GM12891 (cell line): ENCODE measurements around the gene TDRD7.

Experiments
- DNase-seq: peaks from one replicate; pipeline ENCODE4 v3.0.0; 2011; ENCODE audit warnings: low spot score; ENCODE audit not compliant: insufficient read length
- FAIRE-seq: peaks from 2 replicates; lab custom pipeline; 2011; peaks lifted over from hg19 to GRCh38; lab: Jason Lieb, UNC
- PAX5 ChIP-seq: IDR thresholded peaks from 2 replicates; pipeline ENCODE4 v1.6.1; 2011; ENCODE audit warnings: low read length, moderate library complexity, mild to moderate bottlenecking; ENCODE audit not compliant: insufficient read depth, severe bottlenecking
- POLR2A ChIP-seq: IDR thresholded peaks from 2 replicates; pipeline ENCODE4 v1.6.1; 2011; ENCODE audit warnings: low read depth, low read length, control low read depth
- POLR2AphosphoS5 ChIP-seq: IDR thresholded peaks from 2 replicates; pipeline ENCODE4 v1.6.1; 2011; ENCODE audit warnings: low read depth, low read length, control low read depth
- POU2F2 ChIP-seq: IDR thresholded peaks from 2 replicates; pipeline ENCODE4 v1.6.1; 2011; ENCODE audit warnings: low read depth, mild to moderate bottlenecking, control low read depth, low read length, moderate library complexity
- SPI1 ChIP-seq: IDR thresholded peaks from 2 replicates; pipeline ENCODE4 v1.6.1; 2011; ENCODE audit warnings: low read depth, low read length, control low read depth
- TAF1 ChIP-seq: IDR thresholded peaks from 2 replicates; pipeline ENCODE4 v1.6.1; 2011; ENCODE audit warnings: low read depth, low read length, control low read depth

Gene TDRD7

DNA sequence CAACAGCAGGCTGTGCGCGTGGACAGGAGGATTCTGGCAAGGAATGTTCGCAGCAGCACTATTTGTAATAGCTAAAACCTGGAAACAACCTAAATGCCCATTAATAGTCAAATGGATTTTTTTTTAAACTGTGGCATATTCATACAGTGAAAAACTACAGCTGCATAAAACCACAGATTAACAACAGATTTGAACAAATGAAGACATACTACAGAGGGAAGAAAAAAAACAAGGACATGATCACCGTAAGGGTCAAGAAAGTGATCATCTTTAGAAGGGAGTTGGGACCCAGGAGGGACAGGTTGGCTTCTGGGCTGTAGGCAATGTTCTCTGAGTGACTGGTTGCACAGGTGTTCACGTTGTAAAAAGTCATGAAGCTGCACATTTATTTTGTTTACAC lies 88.4 kb downstream of the TDRD7 start:
- TF ChIP-seq POLR2AphosphoS5 = no peak
- no peak for TF ChIP-seq PAX5
- no peak for TF ChIP-seq SPI1
- TF ChIP-seq TAF1 = no peak
- TF ChIP-seq POU2F2 = no peak
- no peak for TF ChIP-seq POLR2A
- FAIRE-seq (no peak), DNase-seq (no peak)

DNA sequence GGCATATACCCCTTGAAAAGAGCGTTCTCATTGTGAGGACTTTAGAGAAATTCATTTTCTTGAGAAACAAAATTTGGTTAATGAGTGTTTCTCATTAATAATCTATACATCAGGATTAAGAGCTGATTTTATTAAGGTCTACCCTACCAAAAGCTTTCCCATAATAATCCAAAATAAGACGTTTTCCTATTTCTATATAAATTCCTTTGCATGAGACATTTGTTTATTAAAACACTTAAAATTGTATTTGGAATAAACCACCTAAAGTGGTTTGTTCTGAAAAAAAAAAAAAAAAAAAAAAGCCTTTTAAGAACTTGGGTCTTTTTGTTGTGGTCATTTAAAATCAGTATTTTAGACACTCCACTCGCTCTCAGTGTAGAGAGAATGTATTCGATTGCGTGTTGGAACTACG lies 88.9 kb downstream of the TDRD7 start:
- DNase-seq (no peak), FAIRE-seq (no peak)
- TF ChIP-seq POU2F2 = no peak

- peak; percentile 84 for DNase-seq
- no peak for TF ChIP-seq PAX5
- TF ChIP-seq POLR2AphosphoS5 = no peak
- no peak for TF ChIP-seq POLR2A
- TF ChIP-seq TAF1 = 0 out of 2 replicates have a peak, but pooled peaks have one; percentile 11
- no peak for TF ChIP-seq POU2F2
- peak; percentile 37; the same call in 1 of the 2 replicates for TF ChIP-seq SPI1
- peak; percentile 50 for FAIRE-seq
Measured at GRCh38 chr9:97501177-97501971, 89.5 kb downstream of the TDRD7 start, which contains the start of gene TMOD1. TMOD1 (plus strand) TSS chr9:97501666; CDS start chr9:97524189, 22,523 bp downstream.

DNA sequence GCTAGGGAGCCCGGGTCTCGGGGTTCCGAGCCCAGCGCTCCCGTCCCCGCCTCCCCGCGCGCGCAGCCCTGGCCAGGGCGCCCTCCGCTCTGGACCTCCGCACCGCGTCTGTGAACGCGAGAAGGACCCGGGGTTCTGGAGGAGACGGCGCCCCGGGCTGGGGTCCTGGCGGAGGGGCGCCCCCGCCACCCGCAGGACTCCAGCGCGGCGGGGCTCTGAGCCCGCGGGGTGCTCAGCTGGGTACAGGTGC lies 90.0 kb downstream of the TDRD7 start:
- FAIRE-seq (no peak), DNase-seq (peak; percentile 37)
- TF ChIP-seq POLR2AphosphoS5 = no peak
- no peak for TF ChIP-seq SPI1
- TF ChIP-seq PAX5 = no peak
- no peak for TF ChIP-seq POLR2A
- TF ChIP-seq TAF1 = no peak
- TF ChIP-seq POU2F2 = no peak

DNA sequence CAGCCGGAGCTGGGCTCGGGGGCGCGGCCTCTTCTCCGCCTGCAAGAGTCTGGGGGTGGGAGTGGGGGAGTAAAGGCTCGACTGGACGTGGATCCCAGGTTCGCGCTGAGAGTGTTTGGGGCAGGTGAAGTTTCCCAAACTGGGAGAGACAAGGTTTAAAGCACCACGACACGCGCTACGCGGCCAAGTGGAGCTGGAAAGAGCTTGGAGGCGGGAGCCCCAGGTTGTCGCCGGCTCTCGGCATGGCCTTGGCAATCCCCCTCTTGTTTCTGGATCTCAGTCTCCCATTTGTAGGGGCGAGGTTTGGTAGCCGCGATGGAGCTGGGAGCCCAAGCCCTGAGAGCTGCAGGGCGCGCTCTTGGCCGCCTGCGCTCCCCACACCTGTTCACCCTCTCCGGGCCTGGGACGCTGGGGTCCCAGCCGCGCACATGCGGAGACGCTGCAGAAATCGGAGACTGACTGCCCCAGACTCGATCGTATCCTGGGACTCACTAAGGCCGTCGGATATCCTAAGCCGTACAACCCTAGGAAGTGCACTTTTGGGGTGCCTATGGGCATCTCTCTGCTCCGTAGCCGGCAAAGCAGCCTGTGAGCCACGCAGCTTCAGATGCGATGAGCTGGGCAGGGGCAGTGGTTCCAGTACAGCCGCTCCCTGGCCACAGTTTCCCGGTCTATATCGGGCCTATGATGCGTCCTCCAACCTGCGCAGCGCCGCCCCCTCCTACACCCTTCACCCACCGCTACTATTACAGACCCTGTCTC lies 90.5 kb downstream of the TDRD7 start:
- TF ChIP-seq POLR2A (no peak), PAX5 (no peak), POLR2AphosphoS5 (no peak; the same call in 1 of the 2 replicates), SPI1 (no peak), POU2F2 (no peak), TAF1 (no peak)
- FAIRE-seq = peak; percentile 83
- peak; percentile 37 for DNase-seq

DNA sequence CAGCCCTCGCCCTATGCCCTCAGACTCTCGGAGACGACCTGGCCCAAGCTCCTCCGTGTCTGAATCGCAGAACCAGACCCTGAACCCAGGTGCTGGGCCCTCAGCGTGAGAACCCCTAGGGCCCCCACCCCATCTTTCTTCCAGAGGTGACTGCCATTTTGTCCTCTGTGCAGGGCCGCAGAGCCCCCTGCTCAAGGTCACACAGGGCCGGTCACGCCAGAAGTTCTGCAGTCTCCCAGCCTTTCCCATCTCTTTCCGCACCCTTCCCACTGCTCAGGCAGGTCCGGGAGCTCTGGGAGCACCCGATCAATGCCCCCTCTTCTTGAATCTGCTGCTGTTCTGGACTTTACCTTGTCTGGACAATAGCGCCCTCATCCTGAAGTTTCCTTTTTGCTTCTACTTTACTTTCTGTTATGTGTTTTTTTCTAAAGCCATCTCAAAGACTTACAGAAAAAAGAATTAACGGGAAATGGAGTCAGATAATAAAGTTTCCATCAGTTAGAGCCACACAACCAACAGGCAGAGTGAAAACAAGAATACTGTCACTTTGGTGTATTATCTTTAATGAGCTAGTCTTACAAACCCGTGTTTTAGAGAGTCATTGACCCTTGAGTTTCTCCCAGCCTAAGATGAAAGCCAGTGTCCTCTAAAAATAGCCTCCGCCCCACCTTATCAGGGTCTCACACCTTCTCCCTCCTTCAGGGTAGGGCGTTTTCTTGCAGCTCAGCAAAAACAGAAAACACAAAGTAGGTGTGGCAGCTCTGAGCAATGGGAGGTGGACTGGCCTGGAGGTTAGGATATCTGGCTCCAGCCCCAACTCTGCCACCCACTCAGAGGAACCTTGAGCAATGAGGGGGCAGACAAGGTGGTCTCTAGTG lies 91.3 kb downstream of the TDRD7 start:
- DNase-seq (no peak), FAIRE-seq (no peak)
- TF ChIP-seq POLR2AphosphoS5 (no peak), POU2F2 (no peak), TAF1 (no peak), POLR2A (no peak), PAX5 (no peak), SPI1 (no peak)

- FAIRE-seq (no peak), DNase-seq (no peak)
- TF ChIP-seq POLR2AphosphoS5 = no peak
- TF ChIP-seq POLR2A = no peak
- no peak for TF ChIP-seq POU2F2
- TF ChIP-seq TAF1 = no peak
- no peak for TF ChIP-seq PAX5
- TF ChIP-seq SPI1 = no peak
Measured at GRCh38 chr9:97503862-97504210, 91.9 kb downstream of the TDRD7 start.

- FAIRE-seq = no peak
Measured at GRCh38 chr9:97504381-97505216, 92.7 kb downstream of the TDRD7 start.

DNA sequence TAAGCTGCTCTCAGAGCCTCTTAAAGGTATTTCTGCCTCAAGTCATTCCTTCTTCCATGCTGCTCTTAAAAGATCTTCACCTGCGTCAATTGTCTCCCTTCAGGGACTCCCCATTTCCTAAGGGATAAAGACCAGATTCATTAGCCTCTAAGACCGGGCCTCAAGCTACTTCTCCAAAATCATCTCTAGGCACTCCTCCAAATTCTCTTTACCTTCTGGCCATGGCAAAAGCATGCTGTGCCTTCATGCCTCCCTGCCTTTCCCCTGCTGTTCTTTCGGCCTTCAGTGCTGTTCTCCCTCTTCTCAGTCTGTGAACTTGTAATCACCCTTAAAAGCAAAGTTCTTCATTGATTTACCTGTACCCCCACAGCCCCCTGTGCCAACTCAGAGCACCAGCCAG lies 93.9 kb downstream of the TDRD7 start:
- FAIRE-seq (no peak), DNase-seq (no peak)
- TF ChIP-seq POLR2AphosphoS5 (no peak), POLR2A (no peak), POU2F2 (no peak), PAX5 (no peak), SPI1 (no peak), TAF1 (no peak)

More at GRCh38 chr9:97504381-97505216, 92.7 kb downstream of the TDRD7 start:
- TF ChIP-seq TAF1 = no peak
- TF ChIP-seq POU2F2 = no peak
- no peak for TF ChIP-seq SPI1
- no peak for DNase-seq
